GM21528 (cell line): ENCODE data around the gene SUCLG2.

ENCODE experiments used
- ATAC-seq: cut with Tn5 transposase; IDR thresholded peaks from one replicate; pipeline ENCODE4 v1.9.1; 2021; ENCODE audit warnings: mild to moderate bottlenecking, moderate library complexity; ENCODE audit not compliant: unreplicated experiment, low FRiP score

Gene SUCLG2

GRCh38 chr3:67405193-67405592 is 249.2 kb downstream of the SUCLG2 start:
- no peak for ATAC-seq

- no peak for ATAC-seq
These were observed 251.5 kb downstream of the SUCLG2 start for GRCh38 chr3:67402873-67403272.

- ATAC-seq = no peak
These were observed 252.5 kb downstream of the SUCLG2 start for GRCh38 chr3:67401921-67402320.

GRCh38 chr3:67400476-67400875 is 253.9 kb downstream of the SUCLG2 start:
- ATAC-seq = no peak

- peak; percentile 83 for ATAC-seq
These were observed 265.2 kb downstream of the SUCLG2 start for GRCh38 chr3:67389176-67389575.

GRCh38 chr3:67388738-67389137 is 265.7 kb downstream of the SUCLG2 start:
- ATAC-seq = no peak

- no peak for ATAC-seq
These were observed 268.0 kb downstream of the SUCLG2 start for GRCh38 chr3:67386451-67386850.

GRCh38 chr3:67384760-67385397 is 269.5 kb downstream of the SUCLG2 start:
- ATAC-seq = no peak

- ATAC-seq = no peak
These were observed 270.4 kb downstream of the SUCLG2 start for GRCh38 chr3:67384016-67384415.

- no peak for ATAC-seq
These were observed 271.0 kb downstream of the SUCLG2 start for GRCh38 chr3:67383379-67383778.

GRCh38 chr3:67382536-67382935 is 271.9 kb downstream of the SUCLG2 start:
- no peak for ATAC-seq

- no peak for ATAC-seq
These were observed 272.6 kb downstream of the SUCLG2 start for GRCh38 chr3:67381667-67382272.

- ATAC-seq = no peak
These were observed 274.3 kb downstream of the SUCLG2 start for GRCh38 chr3:67380118-67380517.

GRCh38 chr3:67377299-67377698 is 277.1 kb downstream of the SUCLG2 start:
- ATAC-seq = no peak

GRCh38 chr3:67376416-67376815 is 278.0 kb downstream of the SUCLG2 start:
- ATAC-seq = no peak

- no peak for ATAC-seq
These were observed 278.4 kb downstream of the SUCLG2 start for GRCh38 chr3:67375976-67376375.

- no peak for ATAC-seq
These were observed 291.7 kb downstream of the SUCLG2 start for GRCh38 chr3:67362686-67363085.

GRCh38 chr3:67361770-67362169 is 292.6 kb downstream of the SUCLG2 start:
- ATAC-seq = no peak

- ATAC-seq = no peak
These were observed 293.1 kb downstream of the SUCLG2 start for GRCh38 chr3:67361323-67361722.

- ATAC-seq = peak; percentile 82
These were observed 296.6 kb downstream of the SUCLG2 start for GRCh38 chr3:67357610-67358458.

GRCh38 chr3:67349551-67350174 is 304.7 kb downstream of the SUCLG2 start:
- peak; percentile 96 for ATAC-seq
